Measurements from ENCODE around the gene CLIP3. TPM values are rescaled to one million over a fixed set of nuclear protein-coding genes. Genes with fewer than 3 reads are reported as not detected.

Gene CLIP3
- total and polyA plus RNA-seq, 2 experiments from 2014 or later: 14.9 to 49.0 TPM

DNA sequence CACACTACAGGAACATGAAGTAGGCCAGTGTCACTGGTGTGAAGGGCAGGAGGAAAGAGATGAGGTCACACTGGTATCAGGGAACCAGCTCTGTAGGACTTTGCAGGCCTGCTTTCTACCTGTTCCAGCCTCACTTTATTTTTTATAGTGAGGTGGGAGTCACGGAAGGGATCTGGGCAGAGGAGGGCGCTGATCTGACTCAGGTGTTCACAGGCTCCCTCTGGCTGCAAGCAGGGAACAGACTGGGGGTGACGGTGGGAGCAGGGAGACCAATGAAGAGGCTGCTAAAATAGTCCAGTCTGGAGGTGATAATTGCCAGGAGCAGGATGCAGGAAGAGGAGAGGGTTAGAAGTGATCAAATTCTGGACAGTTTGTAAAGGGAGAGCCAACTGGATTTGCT is 18.6 kb upstream of the CLIP3 start:
- 56 to 57% methylated on average over 3 of the region's 3 CpGs for WGBS, 2 experiments (ENCODE audit: low coverage in 1 of 2, low lambda C conversion rate in 2 of 2, missing lambda C conversion rate in 2 of 2)
- Histone ChIP-seq H3K9ac (no peak overlapping the region), H4K20me1 (ENCODE audit: insufficient read depth) (no peaks in the 10 kb centered on the region), H3K27ac (no peak overlapping the region), H3K9me2 (ENCODE audit: insufficient read depth) (no peaks in the 10 kb centered on the region), H3K36me3 (ENCODE audit: low read depth) (no peaks in the 10 kb centered on the region), H2AFZ (no peak overlapping the region), H3K9me3 (ENCODE audit: low read depth) (no peaks in the 10 kb centered on the region), H3K4me2 (ENCODE audit: unreplicated experiment) (no peak overlapping the region), H3F3A (ENCODE audit: insufficient read depth) (peaks cover 14% of the 10 kb centered on the region), H3K4me3 (no peak overlapping the region), H3K27me3 (replicated peaks; ENCODE audit: insufficient read depth) (no peaks in the 10 kb centered on the region), H3K4me1 (ENCODE audit: insufficient read depth) (peaks cover 12% of the 10 kb centered on the region), H3K79me2 (ENCODE audit: insufficient read depth) (peaks cover 21% of the 10 kb centered on the region)
- no peak for TF ChIP-seq EZH2 (IDR thresholded peaks at IDR 0.05; ENCODE audit: insufficient read depth, poor library complexity, severe bottlenecking)
- TF ChIP-seq EZH2phosphoT487 (IDR thresholded peaks at IDR 0.05; ENCODE audit: insufficient read depth, low read depth): no peak
- in situ Hi-C loops (cut with MboI): no loop called here
- DNase-seq: no peak

GRCh38 chr19:36049080-36049698 is 16.5 kb upstream of the CLIP3 start:
- no peaks in the 10 kb centered on the region for H3K36me3 ChIP-seq (ENCODE audit: low read depth)
- H4K20me1 ChIP-seq (ENCODE audit: insufficient read depth): no peaks in the 10 kb centered on the region
- DNase-seq: no peak
- peaks cover 12% of the 10 kb centered on the region for H3K79me2 ChIP-seq (ENCODE audit: insufficient read depth)
- no peak overlapping the region for H3K27ac ChIP-seq
- H3F3A ChIP-seq (ENCODE audit: insufficient read depth): peaks cover 14% of the 10 kb centered on the region
- H3K9me3 ChIP-seq (ENCODE audit: low read depth): no peaks in the 10 kb centered on the region
- H3K9me2 ChIP-seq (ENCODE audit: insufficient read depth): no peaks in the 10 kb centered on the region
- H2AFZ ChIP-seq: no peak overlapping the region
- H3K4me3 ChIP-seq: no peak overlapping the region
- no peaks in the 10 kb centered on the region for H3K27me3 ChIP-seq (replicated peaks; ENCODE audit: insufficient read depth)
- in situ Hi-C loops (cut with MboI): no loop called here
- no peak overlapping the region for H3K9ac ChIP-seq
- H3K4me1 ChIP-seq (ENCODE audit: insufficient read depth): peaks cover 15% of the 10 kb centered on the region
- TF ChIP-seq EZH2phosphoT487 (IDR thresholded peaks at IDR 0.05; ENCODE audit: insufficient read depth, low read depth) (no peak), EZH2 (IDR thresholded peaks at IDR 0.05; ENCODE audit: insufficient read depth, poor library complexity, severe bottlenecking) (no peak)
- H3K4me2 ChIP-seq (ENCODE audit: unreplicated experiment): no peak overlapping the region
- 82 to 86% methylated on average over 4 of the region's 4 CpGs for WGBS, 2 experiments (ENCODE audit: low coverage in 1 of 2, low lambda C conversion rate in 2 of 2, missing lambda C conversion rate in 2 of 2)

- DNase-seq: no peak
- H3K27me3 ChIP-seq (replicated peaks; ENCODE audit: insufficient read depth): no peaks in the 10 kb centered on the region
Observed at GRCh38 chr19:36047835-36048234, 15.2 kb upstream of the CLIP3 start.

GRCh38 chr19:36046443-36047050 is 13.9 kb upstream of the CLIP3 start:
- Histone ChIP-seq H3K9me2 (ENCODE audit: insufficient read depth) (no peaks in the 10 kb centered on the region), H3K9ac (no peak overlapping the region), H3K4me3 (no peak overlapping the region), H2AFZ (no peak overlapping the region), H3K4me2 (ENCODE audit: unreplicated experiment) (no peak overlapping the region), H3K4me1 (ENCODE audit: insufficient read depth) (peaks cover 20% of the 10 kb centered on the region), H3F3A (ENCODE audit: insufficient read depth) (peaks cover 2% of the 10 kb centered on the region), H3K27ac (no peak overlapping the region), H3K36me3 (ENCODE audit: low read depth) (no peaks in the 10 kb centered on the region), H4K20me1 (ENCODE audit: insufficient read depth) (no peaks in the 10 kb centered on the region), H3K27me3 (replicated peaks; ENCODE audit: insufficient read depth) (no peaks in the 10 kb centered on the region), H3K9me3 (ENCODE audit: low read depth) (no peaks in the 10 kb centered on the region), H3K79me2 (ENCODE audit: insufficient read depth) (no peaks in the 10 kb centered on the region; the same call in 1 of the 2 replicates)
- no peak for TF ChIP-seq EZH2phosphoT487 (IDR thresholded peaks at IDR 0.05; ENCODE audit: insufficient read depth, low read depth)
- TF ChIP-seq EZH2 (IDR thresholded peaks at IDR 0.05; ENCODE audit: insufficient read depth, poor library complexity, severe bottlenecking): no peak
- DNase-seq: peak; percentile 43
- in situ Hi-C loops (cut with MboI): no loop called here
- WGBS, 2 experiments (ENCODE audit: low coverage in 1 of 2, low lambda C conversion rate in 2 of 2, missing lambda C conversion rate in 2 of 2): 80 to 84% methylated on average over 5 of the region's 5 CpGs

More at GRCh38 chr19:36047835-36048234, 15.2 kb upstream of the CLIP3 start:
- no peak overlapping the region for H2AFZ ChIP-seq
- peaks cover 12% of the 10 kb centered on the region for H3K79me2 ChIP-seq (ENCODE audit: insufficient read depth)
- no peaks in the 10 kb centered on the region for H4K20me1 ChIP-seq (ENCODE audit: insufficient read depth)
- TF ChIP-seq EZH2 (IDR thresholded peaks at IDR 0.05; ENCODE audit: insufficient read depth, poor library complexity, severe bottlenecking): no peak
- no peak for TF ChIP-seq EZH2phosphoT487 (IDR thresholded peaks at IDR 0.05; ENCODE audit: insufficient read depth, low read depth)
- in situ Hi-C loops (cut with MboI): no loop called here
- peaks cover 13% of the 10 kb centered on the region for H3K4me1 ChIP-seq (ENCODE audit: insufficient read depth)
- H3K4me3 ChIP-seq: no peak overlapping the region
- H3K27ac ChIP-seq: no peak overlapping the region
- H3K9ac ChIP-seq: no peak overlapping the region
- 0 out of 2 replicates have a peak, but pooled peaks cover 6% of the 10 kb centered on the region for H3F3A ChIP-seq (ENCODE audit: insufficient read depth)
- no peaks in the 10 kb centered on the region for H3K36me3 ChIP-seq (ENCODE audit: low read depth)
- no peaks in the 10 kb centered on the region for H3K9me2 ChIP-seq (ENCODE audit: insufficient read depth)
- H3K4me2 ChIP-seq (ENCODE audit: unreplicated experiment): no peak overlapping the region
- H3K9me3 ChIP-seq (ENCODE audit: low read depth): no peaks in the 10 kb centered on the region
